Activated T-helper 1 cell treated with anti-CD3 and anti-CD28 coated beads, Interleukin-2, amount 50 U/mL, for 16 hours (primary cell): ENCODE measurements around the gene MAGEL2.
"Not testable (repeated sequence)": the region's sequence is repeated elsewhere in the genome, so short reads cannot be mapped to it uniquely, and the experiment has no call there.

ENCODE experiments used
- DNase-seq, 2 donors: peaks; one replicate each; pipeline ENCODE4 v3.0.0-alpha.2; 2020; ENCODE audit warnings: low read depth in 1 of 2, low spot score in 1 of 2

MAGEL2 gene

GRCh38 chr15:23616536-23616935, 31.1 kb downstream of the MAGEL2 start:
- no peak for DNase-seq

- no peak for DNase-seq
These were observed 41.4 kb downstream of the MAGEL2 start for GRCh38 chr15:23606226-23606625.

- no peak for DNase-seq
These were observed 45.5 kb downstream of the MAGEL2 start for GRCh38 chr15:23602124-23602523.

GRCh38 chr15:23599053-23599452, 48.6 kb downstream of the MAGEL2 start:
- no peak for DNase-seq

GRCh38 chr15:23597278-23597677, 50.4 kb downstream of the MAGEL2 start:
- not testable (repeated sequence) for DNase-seq

GRCh38 chr15:23596736-23597135, 50.9 kb downstream of the MAGEL2 start:
- no peak for DNase-seq

- no peak for DNase-seq
These were observed 52.3 kb downstream of the MAGEL2 start for GRCh38 chr15:23595368-23595767.

- no peak for DNase-seq
These were observed 53.4 kb downstream of the MAGEL2 start for GRCh38 chr15:23594252-23594770.
